HAP-1 (cell line): ENCODE data around the gene GK.
A peak's percentile ranks its signal among the peaks of the same experiment; 100 is the strongest.

Source experiments
- DNase-seq, 2 experiments: peaks; one replicate each; pipeline ENCODE4 v3.0.0-alpha.2; 2016 to 2020; ENCODE audit warnings: low spot score in 2 of 2
- H3K27me3 ChIP-seq: fragments of 250-450 bp; sonication (Bioruptor Pico); 2 replicates; pipeline ENCODE4 v1.5.1; 2020; ENCODE audit warnings: low read depth, mild to moderate bottlenecking, moderate library complexity
- H3K36me3 ChIP-seq: fragments of 250-450 bp; sonication (Bioruptor Pico); replicated peaks from 2 replicates; pipeline ENCODE4 v1.5.1; 2020; ENCODE audit warnings: mild to moderate bottlenecking
- H3K4me1 ChIP-seq: fragments of 250-450 bp; sonication (Bioruptor Pico); 2 replicates; pipeline ENCODE4 v1.5.1; 2020; ENCODE audit warnings: mild to moderate bottlenecking
- H3K4me3 ChIP-seq: fragments of 250-450 bp; sonication (Bioruptor Pico); 2 replicates; pipeline ENCODE4 v1.5.1; 2020; ENCODE audit warnings: mild to moderate bottlenecking, moderate library complexity
- H3K9me3 ChIP-seq: fragments of 250-450 bp; sonication (Bioruptor Pico); 2 replicates; pipeline ENCODE4 v1.5.1; 2020; ENCODE audit warnings: mild to moderate bottlenecking, moderate library complexity
- in situ Hi-C: fragments of 300-500 bp; cut with MboI; formaldehyde crosslinking; loops from 3 replicates; pipeline ENCODE4 v1.14.3; 2020; ENCODE audit warnings: low sequenced_read_pairs, inconsistent platforms, mixed read lengths

The GK gene

GRCh38 chrX:30693999-30694650 lies 40.9 kb downstream of the GK start:
- in situ Hi-C loops = no loop called here
- Histone ChIP-seq H3K4me3 (no peak overlapping the region), H3K27me3 (no peaks in the 10 kb centered on the region), H3K9me3 (no peaks in the 10 kb centered on the region), H3K4me1 (peaks cover 25% of the 10 kb centered on the region), H3K36me3 (peaks cover 10% of the 10 kb centered on the region)
- DNase-seq = no peak

DNA sequence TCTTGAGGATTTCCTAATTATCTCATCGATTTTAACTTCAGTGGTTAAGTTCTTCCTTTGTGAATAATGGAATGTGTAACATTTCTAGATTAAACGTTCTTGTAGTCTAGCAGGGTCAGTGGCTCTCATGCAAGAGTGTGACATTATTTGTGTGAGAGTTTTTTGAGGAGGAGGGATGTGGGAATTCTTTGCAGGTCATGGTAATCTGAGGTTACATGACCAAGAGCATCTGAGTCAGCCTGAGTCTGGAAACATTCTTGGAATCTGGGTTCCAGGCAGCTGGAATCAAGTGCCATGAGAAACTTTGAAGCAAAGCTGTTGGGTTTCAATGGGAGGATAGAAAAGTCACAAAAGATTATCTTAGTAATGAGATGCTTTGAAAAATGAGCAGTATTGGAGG lies 49.5 kb downstream of the GK start:
- in situ Hi-C loops = no loop called here
- DNase-seq = no peak
- Histone ChIP-seq H3K9me3 (no peaks in the 10 kb centered on the region), H3K27me3 (no peaks in the 10 kb centered on the region), H3K4me3 (no peak overlapping the region), H3K4me1 (no peaks in the 10 kb centered on the region), H3K36me3 (no peaks in the 10 kb centered on the region)

DNA sequence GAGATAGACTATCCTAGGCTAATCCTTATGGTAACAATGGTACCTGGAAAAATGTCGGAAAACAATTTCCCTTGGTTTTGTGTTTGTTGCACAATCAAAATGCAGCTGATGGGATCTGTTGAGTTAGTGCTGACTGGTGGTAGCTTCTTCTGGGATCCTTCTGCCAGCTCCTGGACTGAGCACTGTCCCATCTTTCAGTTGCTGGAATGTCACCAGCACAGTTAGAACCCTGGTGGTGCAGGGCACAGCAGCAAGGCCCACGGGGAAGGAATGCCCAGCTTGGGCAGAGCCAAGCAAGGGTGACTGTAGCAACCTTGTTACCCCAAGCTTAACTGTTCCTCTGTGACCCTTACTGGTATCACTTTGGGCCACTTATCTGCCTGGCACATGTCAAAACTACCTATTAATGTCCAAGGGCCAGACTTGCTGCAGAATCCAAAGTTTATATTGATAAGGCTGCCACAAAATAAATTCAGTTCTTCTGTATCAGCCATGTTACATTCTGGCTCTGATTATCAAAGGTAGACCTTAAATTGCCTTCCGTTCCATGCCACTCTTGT lies 53.1 kb downstream of the GK start:
- in situ Hi-C loops = no loop called here
- Histone ChIP-seq H3K9me3 (no peaks in the 10 kb centered on the region), H3K27me3 (no peaks in the 10 kb centered on the region), H3K36me3 (peaks cover 3% of the 10 kb centered on the region; the same call in 1 of the 2 replicates), H3K4me3 (no peak overlapping the region), H3K4me1 (no peaks in the 10 kb centered on the region)
- DNase-seq = no peak

GRCh38 chrX:30712214-30712613 lies 59.0 kb downstream of the GK start:
- H3K4me1 ChIP-seq = no peaks in the 10 kb centered on the region
- no peaks in the 10 kb centered on the region for H3K27me3 ChIP-seq
- H3K9me3 ChIP-seq = no peaks in the 10 kb centered on the region
- peaks cover 3% of the 10 kb centered on the region for H3K36me3 ChIP-seq
- DNase-seq = no peak
- in situ Hi-C loops = loop anchor here (10.0 kb wide), 2 partner anchors 77 to 137 kb away; partner anchors contain the start of gene TASL
- no peak overlapping the region for H3K4me3 ChIP-seq

- Histone ChIP-seq H3K4me1 (no peaks in the 10 kb centered on the region), H3K27me3 (no peaks in the 10 kb centered on the region), H3K9me3 (no peaks in the 10 kb centered on the region), H3K36me3 (peaks cover 3% of the 10 kb centered on the region), H3K4me3 (no peak overlapping the region)
- peak; percentile 73 to 76 for DNase-seq
- in situ Hi-C loops = loop anchor here (10.0 kb wide), 2 partner anchors 78 to 138 kb away; partner anchors contain the start of gene TASL
Observed at GRCh38 chrX:30713061-30713525, 59.9 kb downstream of the GK start.

- Histone ChIP-seq H3K4me1 (no peaks in the 10 kb centered on the region), H3K9me3 (no peaks in the 10 kb centered on the region), H3K36me3 (no peaks in the 10 kb centered on the region; the same call in none of the 2 replicates), H3K4me3 (no peak overlapping the region), H3K27me3 (no peaks in the 10 kb centered on the region)
- in situ Hi-C loops = loop anchor here (10.0 kb wide), 2 partner anchors 79 to 139 kb away; partner anchors contain the start of gene TASL
- DNase-seq = no peak
Observed at GRCh38 chrX:30714138-30714537, 60.9 kb downstream of the GK start.

- Histone ChIP-seq H3K4me1 (no peaks in the 10 kb centered on the region), H3K27me3 (no peaks in the 10 kb centered on the region), H3K9me3 (no peaks in the 10 kb centered on the region), H3K36me3 (no peaks in the 10 kb centered on the region; the same call in 1 of the 2 replicates), H3K4me3 (no peak overlapping the region)
- DNase-seq = no peak
- in situ Hi-C loops = loop anchor here (10.0 kb wide), 2 partner anchors 81 to 141 kb away; partner anchors contain the start of gene TASL
Observed at GRCh38 chrX:30715976-30716375, 62.8 kb downstream of the GK start.

GRCh38 chrX:30733852-30734660 lies 80.8 kb downstream of the GK start:
- Histone ChIP-seq H3K27me3 (no peaks in the 10 kb centered on the region), H3K9me3 (no peaks in the 10 kb centered on the region), H3K36me3 (no peaks in the 10 kb centered on the region), H3K4me1 (no peaks in the 10 kb centered on the region), H3K4me3 (no peak overlapping the region)
- in situ Hi-C loops = loop anchor here (25.0 kb wide), 1 partner anchor 928 kb away; no protein-coding TSS in a partner anchor
- DNase-seq = no peak

- no peak for DNase-seq
- no peaks in the 10 kb centered on the region for H3K4me1 ChIP-seq
- in situ Hi-C loops = loop anchor here (25.0 kb wide), 1 partner anchor 928 kb away; no protein-coding TSS in a partner anchor
- H3K4me3 ChIP-seq = no peak overlapping the region
- no peaks in the 10 kb centered on the region for H3K27me3 ChIP-seq
- no peaks in the 10 kb centered on the region for H3K9me3 ChIP-seq
- H3K36me3 ChIP-seq = no peaks in the 10 kb centered on the region
Observed at GRCh38 chrX:30734782-30735181, 81.6 kb downstream of the GK start.

GRCh38 chrX:30735839-30736238 lies 82.6 kb downstream of the GK start:
- peak; percentile 79 to 89 for DNase-seq
- Histone ChIP-seq H3K9me3 (no peaks in the 10 kb centered on the region), H3K36me3 (no peaks in the 10 kb centered on the region), H3K27me3 (no peaks in the 10 kb centered on the region), H3K4me3 (no peak overlapping the region), H3K4me1 (no peaks in the 10 kb centered on the region)
- in situ Hi-C loops = loop anchor here (25.0 kb wide), 1 partner anchor 926 kb away; no protein-coding TSS in a partner anchor

DNA sequence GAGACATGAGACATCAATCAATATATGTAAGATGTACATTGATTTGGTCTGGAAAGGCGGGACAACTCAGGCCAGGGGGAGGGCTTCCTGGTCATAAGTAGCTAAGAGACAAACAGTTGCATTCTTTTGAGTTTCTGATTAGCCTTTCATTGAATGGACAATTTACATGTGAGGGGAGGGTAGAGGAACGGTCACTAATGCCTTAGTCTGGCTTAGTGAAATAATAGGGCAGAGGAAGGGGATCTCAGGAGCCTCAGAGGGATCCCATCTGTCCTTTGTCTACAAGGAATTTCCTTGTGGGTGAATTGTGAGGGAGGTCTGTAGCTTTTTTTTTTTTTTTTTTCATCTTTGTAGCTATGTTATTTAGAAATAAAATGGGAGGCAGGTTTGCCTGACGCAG lies 88.3 kb downstream of the GK start:
- no peaks in the 10 kb centered on the region for H3K27me3 ChIP-seq
- no peak overlapping the region for H3K4me3 ChIP-seq
- H3K4me1 ChIP-seq = peaks cover 8% of the 10 kb centered on the region
- peak; percentile 52 to 58 for DNase-seq
- H3K36me3 ChIP-seq = no peaks in the 10 kb centered on the region
- in situ Hi-C loops = loop anchor here (25.0 kb wide), 1 partner anchor 921 kb away; no protein-coding TSS in a partner anchor
- H3K9me3 ChIP-seq = no peaks in the 10 kb centered on the region

DNA sequence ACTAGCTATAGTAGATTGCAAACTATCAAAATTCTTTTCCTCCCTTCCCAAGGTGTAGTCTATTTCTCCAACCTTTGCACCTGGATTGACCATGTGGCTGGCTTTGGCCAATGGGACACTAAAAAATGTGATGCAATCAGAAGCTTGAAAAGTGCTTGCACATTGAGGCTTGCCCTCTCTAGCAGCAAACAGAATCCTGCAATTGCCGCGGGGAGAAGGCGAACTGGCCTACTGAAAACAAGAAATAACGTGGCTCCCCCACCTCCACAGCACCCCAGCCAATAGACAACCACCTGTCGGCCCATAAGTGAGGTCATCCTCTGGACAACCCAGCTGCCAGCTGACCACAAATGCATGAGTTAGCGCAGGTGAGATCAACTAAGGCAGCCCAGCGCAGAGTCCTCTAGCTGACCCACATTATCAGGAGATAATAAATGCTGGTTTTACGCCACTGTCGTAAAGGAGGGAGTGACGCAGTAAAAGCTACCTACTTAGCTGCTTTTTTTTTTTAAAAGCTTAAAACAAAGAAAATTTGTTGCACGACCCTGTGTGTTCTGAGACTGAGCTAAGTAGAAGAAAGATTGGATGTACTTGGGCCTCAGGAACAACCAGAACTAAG lies 95.2 kb downstream of the GK start:
- DNase-seq = no peak
- Histone ChIP-seq H3K9me3 (no peaks in the 10 kb centered on the region), H3K4me3 (no peak overlapping the region), H3K36me3 (no peaks in the 10 kb centered on the region), H3K4me1 (no peaks in the 10 kb centered on the region), H3K27me3 (no peaks in the 10 kb centered on the region)
- in situ Hi-C loops = loop anchor here (25.0 kb wide), 1 partner anchor 914 kb away; no protein-coding TSS in a partner anchor

DNA sequence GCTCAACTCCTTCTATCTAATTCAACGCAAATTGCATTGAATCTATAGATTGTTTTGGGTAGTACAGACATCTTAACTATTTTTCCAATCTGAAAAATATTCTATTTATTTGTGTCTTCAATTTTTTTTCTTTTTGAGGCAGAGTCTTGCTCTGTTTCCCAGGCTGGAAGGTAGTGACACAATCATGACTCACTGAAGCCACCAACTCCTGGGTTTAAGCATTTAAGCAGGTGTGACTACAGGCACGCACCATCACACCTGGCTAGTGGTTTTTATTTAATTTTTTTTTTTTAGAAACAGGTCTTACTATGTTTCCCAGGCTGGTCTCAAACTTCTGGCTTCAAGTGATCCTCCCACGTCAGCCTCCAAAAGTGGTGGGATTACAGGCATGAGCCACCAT lies 98.3 kb downstream of the GK start:
- in situ Hi-C loops = no loop called here
- no peak for DNase-seq
- H3K4me3 ChIP-seq = no peak overlapping the region
- H3K27me3 ChIP-seq = no peaks in the 10 kb centered on the region
- H3K9me3 ChIP-seq = no peaks in the 10 kb centered on the region
- no peaks in the 10 kb centered on the region for H3K4me1 ChIP-seq
- no peaks in the 10 kb centered on the region for H3K36me3 ChIP-seq
